ENCODE measurements around the gene BAIAP3.

DNA sequence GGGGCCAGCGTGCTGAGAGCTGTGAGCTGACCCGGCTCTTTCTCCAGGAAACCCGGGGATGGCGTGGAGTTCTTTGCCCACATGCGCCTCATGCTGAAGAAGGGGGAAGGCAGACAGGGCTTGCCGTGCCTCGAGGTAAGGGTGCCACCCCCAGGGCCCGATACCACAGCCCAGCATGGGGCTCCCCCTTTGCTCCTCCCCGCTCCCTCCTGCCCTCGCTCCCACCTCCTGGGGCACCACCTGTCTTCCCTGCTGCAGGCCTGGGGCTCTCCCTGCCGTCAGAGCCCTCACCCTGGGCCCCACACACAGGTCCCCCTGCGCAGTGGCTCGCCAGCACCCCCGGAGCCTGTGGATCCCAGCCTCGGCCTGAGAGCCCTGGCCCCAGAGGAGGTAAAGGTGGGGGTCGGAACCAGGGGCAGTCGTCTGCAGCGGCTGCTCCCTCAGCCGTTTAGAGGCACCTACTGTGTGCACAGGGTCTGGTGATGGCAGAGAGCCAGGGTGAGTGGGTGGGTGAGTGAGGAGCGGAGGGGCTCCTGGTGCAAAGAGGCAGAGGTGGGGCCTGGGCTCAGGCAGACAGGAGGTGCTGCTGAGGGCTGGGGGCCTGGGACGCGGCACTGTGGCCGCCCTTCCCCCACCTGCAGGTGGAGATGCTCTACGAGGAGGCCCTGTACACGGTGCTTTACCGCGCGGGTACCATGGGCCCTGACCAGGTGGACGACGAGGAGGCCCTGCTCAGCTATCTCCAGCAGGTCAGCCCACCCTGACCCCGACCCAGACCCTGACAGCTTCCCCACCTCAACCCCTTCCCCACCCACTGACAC is 5.6 kb downstream of the BAIAP3 start:
- TF ChIP-seq EZH2 (IDR thresholded peaks at IDR 0.05; ENCODE audit: insufficient read depth, poor library complexity, severe bottlenecking) (no peak), EZH2phosphoT487 (IDR thresholded peaks at IDR 0.05; ENCODE audit: insufficient read depth, low read depth) (no peak)
